K562 (cell line): ENCODE measurements around the gene IMPA2. TPM values are rescaled to one million over a fixed set of nuclear protein-coding genes. Genes with fewer than 3 reads are reported as not detected.

Experiments
- ATAC-seq: fragments of 200-7000 bp; cut with Tn5 transposase; 3 replicates; pipeline ENCODE4 v1.9.1; 2020; ENCODE audit warnings: moderate library complexity
- BruUV-seq: library from RNA; stranded (reverse); fragments of 400-500 nt; replicated peaks from 2 replicates; lab custom pipeline; 2021; lab: Mats Ljungman, UMichigan
- CTCF ChIA-PET: fragments of 300-600 bp; formaldehyde crosslinking; extraction: SDS; loops from one replicate; lab custom pipeline; 2021; ENCODE audit warnings: low intra/inter-chr PET ratio; lab: Yijun Ruan, JAX
- POLR2A ChIA-PET: fragments of 300-600, 350-650 bp; sonication (Branson Sonifier 250); formaldehyde crosslinking; extraction: SDS; loops from one replicate; lab custom pipeline; 2021; ENCODE audit warnings: antibody characterized with exemption, inconsistent platforms; lab: Yijun Ruan, JAX
- DNase-seq, 4 experiments: peaks; one replicate each; pipeline versions ENCODE4 v3.0.0 to v3.0.0-alpha.2; 2011 to 2018; ENCODE audit warnings: low spot score in 3 of 4, mixed read lengths in 3 of 4; ENCODE audit errors: extremely low read depth in 1 of 4
- FAIRE-seq: peaks from 2 replicates; lab custom pipeline; 2011; peaks lifted over from hg19 to GRCh38; lab: Jason Lieb, UNC
- H2AFZ ChIP-seq: 2 replicates; pipeline ENCODE4 v1.6.0; 2011; ENCODE audit warnings: low read depth, low read length, control low read depth, inconsistent platforms
- H3K27ac ChIP-seq: fragments of 200-600 bp; 3 replicates; pipeline ENCODE4 v1.8.0; 2011; ENCODE audit warnings: low read depth, mild to moderate bottlenecking, control low read depth, inconsistent platforms, low read length, moderate library complexity, mixed read lengths; ENCODE audit errors: extremely low read depth
- H3K27me3 ChIP-seq, 2 experiments: fragments of 300-600 bp in 1 of 2; 2 replicates in 1 of 2; 3 replicates in 1 of 2; pipeline versions ENCODE4 v1.6.0 to v1.8.0; 2011; ENCODE audit warnings: inconsistent platforms in 2 of 2, low read length in 2 of 2, mild to moderate bottlenecking in 1 of 2, mixed read lengths in 1 of 2, moderate library complexity in 1 of 2; ENCODE audit not compliant: control insufficient read depth in 2 of 2, insufficient read depth in 2 of 2
- H3K36me3 ChIP-seq: fragments of 300-600 bp; 3 replicates; pipeline ENCODE4 v1.8.0; 2011; ENCODE audit warnings: mild to moderate bottlenecking, low read length, inconsistent platforms; ENCODE audit not compliant: control insufficient read depth, insufficient read depth
- H3K4me1 ChIP-seq, 2 experiments: fragments of 200-600 bp in 1 of 2; replicated peaks in 1 of 2; 2 replicates in 1 of 2; 3 replicates in 1 of 2; pipeline versions ENCODE4 v1.5.1 to v1.8.0; 2011; ENCODE audit warnings: inconsistent platforms in 2 of 2, low read length in 2 of 2, mild to moderate bottlenecking in 1 of 2, mixed read lengths in 1 of 2, moderate library complexity in 1 of 2; ENCODE audit not compliant: control insufficient read depth in 2 of 2, insufficient read depth in 2 of 2
- H3K4me2 ChIP-seq: 2 replicates; pipeline ENCODE4 v1.6.1; 2011; ENCODE audit warnings: low read length, control low read depth, inconsistent platforms, mixed read lengths; ENCODE audit not compliant: insufficient read depth
- H3K4me3 ChIP-seq: fragments of 200-600 bp; sonication (generic), shearing (Covaris generic); 2 replicates; pipeline ENCODE4 v1.5.1; 2016; ENCODE audit warnings: control low read depth, inconsistent platforms
- H3K79me2 ChIP-seq: fragments of 200-600 bp; 3 replicates; pipeline ENCODE4 v1.8.0; 2011; ENCODE audit warnings: low read length, inconsistent platforms; ENCODE audit not compliant: control insufficient read depth, insufficient read depth
- H3K9ac ChIP-seq, 2 experiments: 2 replicates each; pipeline versions ENCODE4 v1.6.0 to v1.6.1; 2011; ENCODE audit warnings: low read depth in 2 of 2, low read length in 2 of 2, control low read depth in 1 of 2, inconsistent platforms in 1 of 2, mild to moderate bottlenecking in 1 of 2, mixed read lengths in 1 of 2; ENCODE audit not compliant: insufficient read depth in 1 of 2
- H3K9me1 ChIP-seq: one replicate; pipeline ENCODE4 v1.6.0; 2011; ENCODE audit warnings: inconsistent platforms, mild to moderate bottlenecking, low read length, moderate library complexity; ENCODE audit not compliant: control insufficient read depth, insufficient read depth
- H3K9me3 ChIP-seq: replicated peaks from 2 replicates; pipeline ENCODE4 v1.5.1; 2011; ENCODE audit warnings: low read depth, low read length, inconsistent platforms; ENCODE audit not compliant: control insufficient read depth, insufficient read depth
- H4K20me1 ChIP-seq: replicated peaks from 2 replicates; pipeline ENCODE4 v1.6.1; 2011; ENCODE audit warnings: low read length, inconsistent platforms, mixed read lengths; ENCODE audit not compliant: control insufficient read depth, insufficient read depth
- CCNT2 ChIP-seq: IDR thresholded peaks from 2 replicates; pipeline ENCODE4 v1.6.1; 2011; ENCODE audit warnings: borderline replicate concordance, low read depth, mild to moderate bottlenecking, moderate library complexity, mixed read lengths, low read length; ENCODE audit not compliant: insufficient read length; ENCODE audit errors: extremely low read depth
- CREBBP ChIP-seq: IDR thresholded peaks from one replicate; pipeline ENCODE4 v1.6.1; 2012; ENCODE audit warnings: low read depth, mild to moderate bottlenecking, control low read depth, inconsistent platforms, low read length
- CUX1 ChIP-seq: fragments of 200-800 bp; sonication (Bioruptor generic); IDR thresholded peaks from 2 replicates; pipeline ENCODE4 v1.6.1; 2016; ENCODE audit warnings: missing genetic modification characterization, missing compliant biosample characterization
- GATA2 ChIP-seq: sonication (generic); formaldehyde crosslinking; IDR thresholded peaks from 2 replicates; pipeline ENCODE4 v1.4.0; 2020; ENCODE audit warnings: mild to moderate bottlenecking, missing genetic modification reagents
- GATAD2B ChIP-seq: fragments of 450-650 bp; IDR thresholded peaks from 2 replicates; pipeline ENCODE4 v1.6.1; 2017; ENCODE audit warnings: mild to moderate bottlenecking, borderline replicate concordance
- HDGF ChIP-seq: fragments of 450-650 bp; IDR thresholded peaks from 2 replicates; pipeline ENCODE4 v1.6.1; 2016
- L3MBTL2 ChIP-seq: fragments of 450-650 bp; IDR thresholded peaks from 2 replicates; pipeline ENCODE4 v1.6.1; 2016; ENCODE audit warnings: mild to moderate bottlenecking, moderate library complexity
- THRA ChIP-seq: fragments of 450-650 bp; IDR thresholded peaks from 2 replicates; pipeline ENCODE4 v1.6.1; 2017; ENCODE audit warnings: mild to moderate bottlenecking, moderate library complexity
- TSHZ1 ChIP-seq: fragments of 250-450 bp; sonication (Bioruptor Pico); IDR thresholded peaks from 2 replicates; pipeline ENCODE4 v1.4.0; 2020; ENCODE audit warnings: mild to moderate bottlenecking, moderate library complexity
- U2AF2 ChIP-seq: fragments of 200-400 bp; formaldehyde crosslinking; optimal IDR thresholded peaks from 2 replicates; pipeline ENCODE3; 2017; ENCODE audit warnings: low read depth, mild to moderate bottlenecking, low read length
- ZNF184 ChIP-seq: sonication (generic); formaldehyde crosslinking; IDR thresholded peaks from 2 replicates; pipeline ENCODE4 v1.5.0; 2020; ENCODE audit warnings: missing genetic modification reagents
- ZNF274 ChIP-seq: IDR thresholded peaks from 2 replicates; pipeline ENCODE4 v1.6.1; 2011; ENCODE audit warnings: low read depth, mild to moderate bottlenecking, low read length, moderate library complexity, borderline replicate concordance
- ZNF766 ChIP-seq: fragments of 200-800 bp; sonication (Bioruptor generic); conservative IDR thresholded peaks from 2 replicates; pipeline ENCODE4 v1.6.1; 2016; ENCODE audit warnings: missing genetic modification characterization, missing compliant biosample characterization
- WGBS: fragments of 100-300 bp; shearing (Covaris generic); methylation state at CpG from one replicate; pipeline ENCODE4 v1.1.6; 2016; ENCODE audit warnings: low coverage, mixed read lengths; ENCODE audit not compliant: insufficient coverage; ENCODE audit errors: missing lambda C conversion rate; 5-methylcytosine and 5-hydroxymethylcytosine counted together
- in situ Hi-C: fragments of 300-500 bp; cut with MboI; formaldehyde crosslinking; loops from 4 replicates; pipeline ENCODE4 v1.15.0; 2018; ENCODE audit warnings: inconsistent platforms, mixed read lengths
- intact Hi-C: fragments of 100-400 bp; cut with micrococcal nuclease; formaldehyde crosslinking; loops from 2 replicates; pipeline ENCODE4 v1.14.2; 2022
- polyA plus RNA-seq, 8 experiments: library from polyadenylated mRNA; depleted of rRNA in 4 of 8; stranded (reverse) in 5 of 8; unstranded in 3 of 8; fragments of >200 nt; fragmentation: Nextera tagmentation in 2 of 8; fragmentation: Illumina TruSeq in 1 of 8; extraction: Ambion mirVana in 2 of 8; extraction: Trizol in 1 of 8; gene quantifications; 2 replicates each; pipeline versions ENCODE4 v1.2.1 to v1.2.3, GENCODE V29; 2011 to 2014; ENCODE audit warnings: inconsistent platforms in 1 of 8, missing spikeins in 1 of 8
- total RNA-seq, 7 experiments: library from RNA; depleted of rRNA in 6 of 7; stranded (reverse); fragments of >200 nt in 6 of 7; fragmentation: Illumina TruSeq in 2 of 7; extraction: Trizol in 2 of 7; gene quantifications; 2 replicates each; pipeline versions ENCODE4 v1.2.1 to v1.2.3, GENCODE V29; 2011 to 2021; ENCODE audit warnings: low replicate concordance in 1 of 7

IMPA2 gene
- total and polyA plus RNA-seq, 9 of the 15 experiments (the other 6 are each of a cell fraction or from before 2014, with no cell fraction given), result 0.62 to 11.3 (median 5.7) TPM

GRCh38 chr18:11977153-11977466 is 4.2 kb upstream of the IMPA2 start:
- Histone ChIP-seq H3K9me3 (no peaks in the 10 kb centered on the region; the same call in 1 of the 2 replicates), H2AFZ (no peak overlapping the region), H3K4me1 (peaks cover 10 to 20% of the 10 kb centered on the region in 2 experiments), H3K27ac (no peak overlapping the region), H3K9ac (no peak overlapping the region), H3K27me3 (no peaks in the 10 kb centered on the region), H3K9me1 (no peaks in the 10 kb centered on the region), H3K4me3 (no peak overlapping the region), H3K4me2 (no peak overlapping the region), H4K20me1 (no peaks in the 10 kb centered on the region), H3K79me2 (no peaks in the 10 kb centered on the region), H3K36me3 (no peaks in the 10 kb centered on the region)
- intact Hi-C loops, result no loop called here
- FAIRE-seq, result no peak
- POLR2A ChIA-PET, result interaction anchor here (0.5 to 0.9 kb wide), 2 partner anchors 19 to 375 kb away, joined by 3 to 4 read pairs; no protein-coding TSS in a partner anchor
- in situ Hi-C loops, result no loop called here
- WGBS, result 61% methylated on average over 3 of the region's 3 CpGs
- CTCF ChIA-PET, result no interaction called here
- DNase-seq, result no peak
- no TSS peak for BruUV-seq
- no peak for ATAC-seq
- TF ChIP-seq CREBBP, result no peak
- no peak for TF ChIP-seq HDGF
- TF ChIP-seq GATA2 (CRISPR knock-in tag), result no peak
- no peak for TF ChIP-seq TSHZ1
- no peak for TF ChIP-seq L3MBTL2
- TF ChIP-seq CCNT2, result no peak
- TF ChIP-seq THRA, result no peak
- no peak for TF ChIP-seq ZNF274
- TF ChIP-seq ZNF766 (CRISPR knock-in tag), result no peak
- no peak for TF ChIP-seq GATAD2B
- no peak for TF ChIP-seq ZNF184 (CRISPR knock-in tag)
- no peak for TF ChIP-seq U2AF2
- TF ChIP-seq CUX1, result no peak
